Large intestine (tissue), 3 donors: Measurements from ENCODE around the gene DDX43. TPM values are rescaled to one million over a fixed set of nuclear protein-coding genes. Genes with fewer than 3 reads are reported as not detected.
"Not testable (repeated sequence)": the region's sequence is repeated elsewhere in the genome, so short reads cannot be mapped to it uniquely, and the experiment has no call there.

ENCODE experiments used
- DNase-seq, 2 donors: peaks; one replicate each; pipeline versions ENCODE4 v3.0.0 to v3.0.0-alpha.2; 2013
- H3K27ac ChIP-seq: one replicate; pipeline ENCODE4 v1.5.1; 2013; ENCODE audit warnings: low read length
- H3K27me3 ChIP-seq: 2 replicates; pipeline ENCODE4 v1.6.1; 2013; ENCODE audit warnings: low read length; ENCODE audit not compliant: control insufficient read depth, insufficient read depth
- H3K36me3 ChIP-seq: 2 replicates; pipeline ENCODE4 v1.6.1; 2013; ENCODE audit warnings: low read length; ENCODE audit not compliant: control insufficient read depth, insufficient read depth
- H3K4me1 ChIP-seq: one replicate; pipeline ENCODE4 v1.6.1; 2013; ENCODE audit warnings: low read length; ENCODE audit not compliant: control insufficient read depth, insufficient read depth
- H3K4me3 ChIP-seq: one replicate; pipeline ENCODE4 v1.5.1; 2013; ENCODE audit warnings: low read length
- H3K9me3 ChIP-seq: one replicate; pipeline ENCODE4 v1.6.1; 2013; ENCODE audit warnings: mild to moderate bottlenecking, low read depth, low read length, moderate library complexity; ENCODE audit not compliant: control insufficient read depth
- WGBS: methylation state at CpG from one replicate; pipeline ENCODE4 v1.1.5; 2013; ENCODE audit warnings: low lambda C conversion rate; ENCODE audit not compliant: insufficient coverage; 5-methylcytosine and 5-hydroxymethylcytosine counted together
- polyA plus RNA-seq: library from polyadenylated mRNA; unstranded; fragments of 120-200 nt; gene quantifications from one replicate; pipeline ENCODE4 v1.2.1, GENCODE V29; 2013

DDX43 gene
- polyA plus RNA-seq, 1 donor = 0.63 TPM

GRCh38 chr6:73435236-73435635 is 40.6 kb downstream of the DDX43 start:
- Histone ChIP-seq H3K36me3 (peaks cover 2% of the 10 kb centered on the region), H3K9me3 (no peaks in the 10 kb centered on the region), H3K4me1 (no peaks in the 10 kb centered on the region), H3K27me3 (no peaks in the 10 kb centered on the region), H3K27ac (no peak overlapping the region), H3K4me3 (no peak overlapping the region)
- 92% methylated on average over 3 of the region's 3 CpGs for WGBS
- DNase-seq = no peak

- WGBS = 100% methylated on average over 2 of the region's 3 CpGs
- H3K36me3 ChIP-seq = peaks cover 2% of the 10 kb centered on the region
Measured at GRCh38 chr6:73443555-73443954, 48.9 kb downstream of the DDX43 start.

GRCh38 chr6:73451223-73452106 is 56.8 kb downstream of the DDX43 start:
- peak overlapping the region; percentile 66 for H3K4me3 ChIP-seq
- H3K36me3 ChIP-seq = no peaks in the 10 kb centered on the region
- no peaks in the 10 kb centered on the region for H3K9me3 ChIP-seq
- peaks cover 14% of the 10 kb centered on the region for H3K27me3 ChIP-seq
- WGBS = no CpG with 5 or more reads among the region's 79 CpGs
- DNase-seq = peak in 1 of 2 donors; percentile 59
- H3K4me1 ChIP-seq = peaks cover 7% of the 10 kb centered on the region
- H3K27ac ChIP-seq = peak overlapping the region; percentile 52

More at GRCh38 chr6:73443555-73443954, 48.9 kb downstream of the DDX43 start:
- no peak overlapping the region for H3K4me3 ChIP-seq
- DNase-seq = no peak
- no peaks in the 10 kb centered on the region for H3K9me3 ChIP-seq
- no peaks in the 10 kb centered on the region for H3K4me1 ChIP-seq
- H3K27me3 ChIP-seq = no peaks in the 10 kb centered on the region
- no peak overlapping the region for H3K27ac ChIP-seq

GRCh38 chr6:73452107-73452461 is 57.5 kb downstream of the DDX43 start, which contains the start of gene CGAS:
TSS of gene CGAS (minus strand) at chr6:73452297. CDS start at chr6:73452181, 116 bp downstream.
- peak within 1 kb of the TSS; percentile 52 for H3K27ac ChIP-seq
- H3K27me3 ChIP-seq = peaks cover 14% of the 10 kb centered on the region
- peak; percentile 51 to 68 for DNase-seq
- WGBS = no CpG with 5 or more reads among the region's 23 CpGs
- H3K4me1 ChIP-seq = peaks cover 7% of the 10 kb centered on the region
- H3K36me3 ChIP-seq = no peaks in the 10 kb centered on the region
- H3K4me3 ChIP-seq = peak within 1 kb of the TSS; percentile 66
- H3K9me3 ChIP-seq = no peaks in the 10 kb centered on the region

- Histone ChIP-seq H3K4me1 (peaks cover 8% of the 10 kb centered on the region), H3K9me3 (no peaks in the 10 kb centered on the region), H3K27ac (no peak overlapping the region), H3K4me3 (no peak overlapping the region), H3K27me3 (peaks cover 13% of the 10 kb centered on the region), H3K36me3 (no peaks in the 10 kb centered on the region)
- DNase-seq = peak in 1 of 2 donors; percentile 15
- WGBS = 20% methylated on average over 1 of the region's 3 CpGs
Measured at GRCh38 chr6:73455865-73456629, 61.4 kb downstream of the DDX43 start.

- WGBS = no CpG with 5 or more reads among the region's 7 CpGs
- not testable (repeated sequence) for H3K27me3 ChIP-seq, H3K27ac ChIP-seq
Measured at GRCh38 chr6:73459474-73459873, 64.8 kb downstream of the DDX43 start.

GRCh38 chr6:73460056-73460455 is 65.4 kb downstream of the DDX43 start:
- H3K9me3 ChIP-seq = no peaks in the 10 kb centered on the region
- no peaks in the 10 kb centered on the region for H3K27me3 ChIP-seq
- peaks cover 2% of the 10 kb centered on the region for H3K4me1 ChIP-seq
- WGBS = no CpG with 5 or more reads among the region's 5 CpGs
- no peak overlapping the region for H3K4me3 ChIP-seq
- no peak for DNase-seq
- H3K27ac ChIP-seq = no peak overlapping the region
- H3K36me3 ChIP-seq = peaks cover 6% of the 10 kb centered on the region

More at GRCh38 chr6:73459474-73459873, 64.8 kb downstream of the DDX43 start:
- not testable (repeated sequence) for H3K9me3 ChIP-seq, H3K36me3 ChIP-seq, DNase-seq, H3K4me3 ChIP-seq, H3K4me1 ChIP-seq

- Histone ChIP-seq H3K9me3 (no peaks in the 10 kb centered on the region), H3K36me3 (peaks cover 12% of the 10 kb centered on the region), H3K4me1 (peaks cover 2% of the 10 kb centered on the region), H3K27ac (peak within 1 kb of the TSS; percentile 91), H3K27me3 (no peaks in the 10 kb centered on the region), H3K4me3 (peak within 1 kb of the TSS; percentile 86)
- peak; percentile 87 to 92 for DNase-seq
- WGBS = no CpG with 5 or more reads among the region's 55 CpGs
Measured at GRCh38 chr6:73461537-73462350, 67.1 kb downstream of the DDX43 start, which contains the start of gene MTO1. TSS of gene MTO1 (plus strand) at chr6:73461737. CDS start at chr6:73461855, 118 bp downstream.
